GM19099 (cell line): ENCODE results near the gene SEPTIN5.

Source experiments
- POLR2A ChIP-seq: IDR thresholded peaks from 3 replicates; pipeline ENCODE4 v1.6.1; 2011; ENCODE audit warnings: low read depth; ENCODE audit not compliant: insufficient read length; ENCODE audit errors: extremely low read depth

The SEPTIN5 gene

DNA sequence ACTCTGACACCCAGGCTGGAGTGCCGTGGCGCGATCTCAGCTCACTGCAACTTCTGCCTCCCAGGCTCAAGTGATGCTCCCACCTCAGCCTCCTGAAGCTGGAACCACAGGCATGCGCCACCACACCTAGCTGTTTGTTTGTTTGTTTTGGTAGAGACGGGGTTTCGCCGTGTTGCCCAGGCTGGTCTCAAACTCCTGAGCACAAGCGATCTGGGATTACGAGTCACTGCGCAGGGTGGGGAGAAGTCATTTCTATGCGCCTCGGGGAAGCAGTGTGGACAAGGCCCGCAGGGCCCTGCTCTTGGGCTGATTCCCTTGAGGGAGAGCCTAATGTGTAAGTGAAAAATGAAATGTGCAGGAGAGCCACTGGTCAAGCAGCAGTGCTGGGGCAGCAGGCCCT, 19.6 kb upstream of the SEPTIN5 start:
- TF ChIP-seq POLR2A: no peak

- no peak for TF ChIP-seq POLR2A
Observed at GRCh38 chr22:19696504-19697276, 17.6 kb upstream of the SEPTIN5 start.

DNA sequence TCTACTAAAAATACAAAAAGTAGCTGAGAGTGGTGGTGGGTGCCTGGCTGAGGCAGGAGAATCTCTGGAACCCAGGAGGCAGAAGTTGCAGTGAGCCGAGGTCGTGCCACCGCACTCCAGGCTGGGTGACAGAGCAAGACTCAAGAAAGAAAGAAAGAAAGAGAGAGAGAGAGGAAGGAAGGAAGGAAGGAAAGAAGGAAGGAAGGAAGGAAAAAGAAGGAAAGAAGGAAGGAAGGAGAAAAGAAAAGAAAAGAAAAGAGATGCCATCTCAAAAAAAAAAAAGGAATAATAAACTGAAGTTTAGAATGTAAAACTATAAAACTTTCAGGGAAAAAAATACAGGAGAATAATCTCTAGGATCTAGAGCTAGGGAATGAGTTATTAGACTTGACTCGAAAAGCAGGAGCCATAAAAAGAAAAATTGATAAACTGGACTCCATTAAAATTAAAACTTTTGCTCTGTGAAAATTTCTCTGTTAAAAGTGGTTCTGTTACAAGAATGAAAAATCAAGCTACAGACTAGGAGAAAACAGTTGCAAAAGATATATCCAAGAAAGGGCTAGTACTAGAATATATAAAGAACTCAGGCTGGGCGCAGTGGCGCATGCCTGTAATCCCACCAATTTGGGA, 13.4 kb upstream of the SEPTIN5 start:
- no peak for TF ChIP-seq POLR2A

DNA sequence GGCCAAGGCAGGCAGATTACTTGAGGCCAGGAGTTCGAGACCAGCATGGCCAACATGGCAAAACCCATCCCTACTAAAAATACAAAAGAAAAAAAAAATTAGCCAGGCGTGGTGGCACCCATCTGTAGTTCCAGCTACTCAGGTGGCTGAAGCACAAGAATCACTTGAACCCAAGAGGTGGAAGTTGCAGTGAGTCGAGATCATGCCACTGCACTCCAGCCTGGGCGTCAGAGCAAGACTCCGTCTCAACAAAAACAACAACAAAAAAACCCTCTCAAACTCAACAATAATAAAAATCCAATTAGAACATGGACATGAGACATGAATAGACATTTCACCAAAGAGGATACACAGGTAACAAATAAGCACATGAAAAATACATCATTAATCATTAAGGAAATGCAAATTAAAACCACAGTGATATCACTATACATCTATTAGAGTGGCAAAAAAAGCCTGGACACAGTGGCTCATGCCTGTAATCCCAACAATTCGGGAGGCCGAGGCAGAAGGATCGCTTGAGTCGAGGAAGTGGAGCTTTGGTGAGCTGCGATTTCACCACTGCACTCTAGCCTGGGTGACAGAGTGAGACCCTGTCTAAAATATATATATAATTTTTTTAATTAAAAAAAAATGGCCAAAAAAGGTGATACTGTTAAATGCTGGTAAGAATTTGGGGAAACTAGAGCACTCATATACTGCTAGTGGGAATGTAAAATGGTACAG, 12.7 kb upstream of the SEPTIN5 start:
- TF ChIP-seq POLR2A: no peak

- TF ChIP-seq POLR2A: no peak
Observed at GRCh38 chr22:19703869-19704268, 10.4 kb upstream of the SEPTIN5 start.

- TF ChIP-seq POLR2A: no peak
Observed at GRCh38 chr22:19704355-19705015, 9.8 kb upstream of the SEPTIN5 start.

DNA sequence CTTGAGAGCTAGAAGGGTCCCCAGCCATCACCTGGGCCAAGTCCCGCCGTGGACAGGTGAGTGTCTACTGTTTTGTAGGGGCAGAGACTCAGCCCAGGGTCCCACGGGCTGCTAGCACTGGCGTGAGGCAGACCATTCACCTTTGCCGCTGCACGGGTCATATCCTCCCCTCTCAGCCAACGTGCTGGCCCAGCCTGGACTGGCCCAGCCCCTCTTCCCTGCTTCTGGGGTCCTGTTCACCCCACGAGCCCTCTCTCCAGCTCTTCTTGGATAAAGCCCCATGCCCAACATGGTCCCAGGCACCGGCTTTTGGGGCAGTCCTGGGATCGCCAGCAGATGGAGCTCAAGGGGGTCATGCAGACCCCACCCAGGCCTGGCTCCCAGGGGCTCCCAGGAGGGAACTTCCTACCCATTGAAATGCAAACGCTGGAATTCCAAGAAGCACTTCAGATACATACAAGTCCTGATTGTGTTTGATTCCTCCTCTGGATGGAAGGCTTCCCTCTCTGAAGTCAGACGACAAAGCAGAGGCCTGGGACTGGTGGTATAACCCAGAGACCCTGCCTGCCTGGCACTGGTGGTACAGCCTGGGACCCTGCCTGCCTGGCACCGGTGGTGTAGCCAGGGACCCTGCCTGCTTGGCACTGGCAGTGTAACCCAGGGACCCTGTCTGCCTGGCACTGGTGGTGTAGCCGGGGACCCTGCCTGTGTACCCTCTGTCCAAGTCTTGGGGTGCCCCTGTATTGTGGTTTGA, 8.9 kb upstream of the SEPTIN5 start:
- TF ChIP-seq POLR2A: no peak

DNA sequence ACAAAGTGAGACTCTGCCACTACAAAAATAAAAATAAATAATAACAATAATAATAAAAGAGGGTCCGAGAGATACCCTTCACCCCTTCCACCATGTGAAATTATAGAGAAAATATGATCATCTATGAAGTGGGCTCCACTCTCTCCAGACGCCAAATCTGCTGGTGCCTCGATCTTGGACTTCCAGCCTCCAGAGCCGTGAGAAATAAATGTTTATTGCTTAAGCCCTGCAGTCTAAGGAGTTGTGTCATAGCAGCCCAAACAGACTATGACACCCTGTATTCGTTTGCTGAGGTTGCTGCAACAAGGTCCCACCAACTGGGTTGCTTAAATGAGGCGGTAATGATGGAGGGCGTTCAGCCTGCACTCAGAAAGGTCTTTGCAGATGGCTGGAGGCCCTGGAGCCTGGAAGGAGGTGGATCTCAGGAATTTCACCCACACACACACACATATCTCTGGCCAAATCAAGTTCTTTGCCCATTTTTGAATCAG, 7.6 kb upstream of the SEPTIN5 start:
- no peak for TF ChIP-seq POLR2A

- no peak for TF ChIP-seq POLR2A
Observed at GRCh38 chr22:19707347-19708290, 6.7 kb upstream of the SEPTIN5 start.

DNA sequence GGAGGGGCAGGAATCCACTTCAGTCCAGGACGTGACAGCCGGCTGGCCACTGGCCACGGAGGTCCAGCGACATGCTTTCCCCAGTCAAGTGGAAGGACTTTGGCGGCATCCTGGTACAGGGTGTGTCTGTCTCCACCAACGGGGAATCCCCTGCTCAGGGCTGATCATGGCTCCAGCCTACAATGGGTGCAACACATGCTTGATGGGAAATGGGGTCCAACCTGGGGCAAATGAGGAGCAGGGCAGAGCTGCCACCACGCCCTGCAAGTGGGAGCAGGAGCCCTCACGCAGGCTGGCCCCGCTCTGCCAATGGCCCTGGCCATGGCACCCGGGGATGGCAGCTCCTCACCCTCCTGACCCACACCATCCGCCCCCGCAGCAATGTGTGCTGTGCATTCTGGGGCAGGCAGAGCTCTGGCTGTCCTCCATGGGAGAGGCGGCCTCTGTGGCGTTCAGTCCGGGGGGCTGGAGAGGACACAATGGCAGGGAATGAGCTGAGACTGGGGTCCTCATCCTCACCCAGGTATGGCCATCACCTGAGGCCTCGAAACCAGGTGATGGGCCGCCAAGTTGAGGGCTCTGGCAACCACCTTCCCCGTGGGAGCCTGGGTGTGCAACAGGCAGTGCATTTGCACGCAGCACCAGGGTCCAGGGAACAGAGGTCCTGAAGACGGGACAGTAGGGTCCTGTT, 5.8 kb upstream of the SEPTIN5 start:
- TF ChIP-seq POLR2A: no peak

DNA sequence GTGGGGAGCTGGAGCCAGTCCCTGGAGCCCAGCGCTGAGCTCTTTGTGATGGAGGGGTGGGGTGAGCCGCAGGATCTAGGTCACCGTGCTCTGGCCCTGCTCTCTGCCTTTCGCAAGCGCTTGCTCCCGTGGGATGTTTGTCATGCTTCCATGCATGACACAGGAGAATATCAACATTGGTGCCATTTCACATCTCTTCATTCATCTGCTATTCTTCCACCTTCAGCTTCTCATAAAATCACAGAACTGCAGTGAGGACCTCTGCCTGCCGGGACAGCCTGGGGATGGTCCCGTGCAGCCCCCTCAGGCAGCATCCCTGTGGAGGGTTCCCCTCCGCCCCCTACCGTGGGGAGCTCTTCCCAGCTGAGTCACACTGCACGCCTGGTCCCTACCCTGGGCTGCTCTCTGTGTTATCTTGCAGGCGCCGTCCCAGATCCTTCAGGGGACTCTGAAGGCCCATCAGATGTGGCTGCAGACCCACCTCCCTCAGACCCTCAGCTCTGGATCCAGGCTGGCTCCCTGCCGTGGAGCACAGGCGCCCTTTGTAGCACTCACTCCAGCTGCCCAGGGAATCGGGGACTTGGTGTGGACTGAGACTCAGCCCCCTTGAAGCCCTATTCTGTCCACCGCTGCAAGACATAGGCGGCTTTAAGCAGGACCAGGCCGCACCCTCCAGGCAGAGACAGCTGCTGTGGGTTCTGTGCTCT, 5.1 kb upstream of the SEPTIN5 start:
- no peak for TF ChIP-seq POLR2A

- no peak for TF ChIP-seq POLR2A
Observed at GRCh38 chr22:19710020-19710768, 4.1 kb upstream of the SEPTIN5 start.

DNA sequence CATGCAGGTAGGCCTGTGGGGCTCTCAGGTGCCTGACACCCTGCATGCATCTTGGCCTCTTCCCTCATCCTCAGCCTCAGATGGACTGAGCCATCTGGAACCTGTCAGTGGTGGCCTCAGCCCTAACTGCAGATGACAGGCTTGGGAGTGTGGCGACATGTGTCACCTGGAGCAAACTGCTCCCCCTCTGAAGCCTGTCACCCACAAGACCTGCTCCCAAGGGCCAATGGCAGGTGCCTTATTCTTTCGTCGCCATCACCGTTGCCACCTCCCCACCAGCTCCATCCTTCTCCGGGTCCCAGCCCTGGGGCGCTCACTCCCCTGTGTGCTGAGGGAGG, 3.6 kb upstream of the SEPTIN5 start:
- no peak for TF ChIP-seq POLR2A
